Mesenchymal stem cell (in vitro differentiated cells and primary cell): ENCODE measurements around the gene PCGF1.
A peak's percentile ranks its signal among the peaks of the same experiment; 100 is the strongest.
"Not testable (repeated sequence)": the region's sequence is repeated elsewhere in the genome, so short reads cannot be mapped to it uniquely, and the experiment has no call there.

Experiments used
- DNase-seq: peaks from one replicate; pipeline ENCODE4 v3.0.0-alpha.2; 2013
- H2AFZ ChIP-seq: one replicate; pipeline ENCODE4 v1.6.1; 2013; ENCODE audit warnings: low read depth, mild to moderate bottlenecking, control low read depth, inconsistent platforms, low read length, moderate library complexity
- H2AK5ac ChIP-seq: 2 replicates; pipeline ENCODE4 v1.6.1; 2013; ENCODE audit warnings: low read length, moderate library complexity, mild to moderate bottlenecking, inconsistent platforms; ENCODE audit not compliant: severe bottlenecking
- H2BK120ac ChIP-seq: one replicate; pipeline ENCODE4 v1.6.1; 2013; ENCODE audit warnings: low read depth, mild to moderate bottlenecking, inconsistent platforms, low read length, moderate library complexity
- H2BK12ac ChIP-seq, 2 experiments: one replicate each; pipeline ENCODE4 v1.6.1; 2013; ENCODE audit warnings: inconsistent platforms in 2 of 2, low read length in 2 of 2, mild to moderate bottlenecking in 2 of 2, moderate library complexity in 2 of 2, control low read depth in 1 of 2
- H2BK15ac ChIP-seq: one replicate; pipeline ENCODE4 v1.6.1; 2013; ENCODE audit warnings: mild to moderate bottlenecking, low read depth, inconsistent platforms; ENCODE audit not compliant: poor library complexity, severe bottlenecking
- H2BK5ac ChIP-seq: 2 replicates; pipeline ENCODE4 v1.6.1; 2013; ENCODE audit warnings: low read depth, mild to moderate bottlenecking, low read length, control low read depth, inconsistent platforms; ENCODE audit not compliant: poor library complexity, severe bottlenecking
- H3K14ac ChIP-seq, 2 experiments: one replicate each; pipeline ENCODE4 v1.6.1; 2013; ENCODE audit warnings: inconsistent platforms in 2 of 2, low read length in 2 of 2, control low read depth in 1 of 2, mild to moderate bottlenecking in 1 of 2, moderate library complexity in 1 of 2
- H3K18ac ChIP-seq, 2 experiments: one replicate each; pipeline ENCODE4 v1.6.1; 2013; ENCODE audit warnings: inconsistent platforms in 2 of 2, low read length in 2 of 2, control low read depth in 1 of 2, low read depth in 1 of 2, mild to moderate bottlenecking in 1 of 2
- H3K23ac ChIP-seq, 2 experiments: one replicate each; pipeline ENCODE4 v1.6.1; 2013; ENCODE audit warnings: inconsistent platforms in 2 of 2, low read length in 2 of 2, mild to moderate bottlenecking in 2 of 2, moderate library complexity in 2 of 2, control low read depth in 1 of 2
- H3K27ac ChIP-seq: 2 replicates; pipeline ENCODE4 v1.5.1; 2013; ENCODE audit warnings: mild to moderate bottlenecking, moderate library complexity, low read length, control low read depth, inconsistent platforms; ENCODE audit not compliant: poor library complexity, severe bottlenecking
- H3K27me3 ChIP-seq, 2 experiments: 2 replicates each; pipeline versions ENCODE4 v1.6.1 to v1.7.0; 2013; ENCODE audit warnings: low read length in 2 of 2, mild to moderate bottlenecking in 2 of 2, moderate library complexity in 2 of 2, control low read depth in 1 of 2, inconsistent platforms in 1 of 2; ENCODE audit not compliant: control insufficient read depth in 1 of 2, insufficient read depth in 1 of 2
- H3K36me3 ChIP-seq, 2 experiments: 2 replicates each; pipeline versions ENCODE4 v1.6.1 to v1.7.0; 2013; ENCODE audit warnings: low read length in 2 of 2, control low read depth in 1 of 2, inconsistent platforms in 1 of 2, low read depth in 1 of 2, mild to moderate bottlenecking in 1 of 2; ENCODE audit not compliant: insufficient read depth in 2 of 2, control insufficient read depth in 1 of 2
- H3K4ac ChIP-seq, 2 experiments: one replicate each; pipeline ENCODE4 v1.6.1; 2013; ENCODE audit warnings: inconsistent platforms in 2 of 2, low read length in 2 of 2, mild to moderate bottlenecking in 2 of 2, moderate library complexity in 2 of 2, control low read depth in 1 of 2, low read depth in 1 of 2
- H3K4me1 ChIP-seq: 2 replicates; pipeline ENCODE4 v1.6.1; 2013; ENCODE audit warnings: low read depth, low read length, control low read depth; ENCODE audit not compliant: control insufficient read depth, insufficient read depth
- H3K4me2 ChIP-seq: 2 replicates; pipeline ENCODE4 v1.6.1; 2013; ENCODE audit warnings: low read length, mild to moderate bottlenecking, inconsistent platforms; ENCODE audit not compliant: poor library complexity, severe bottlenecking
- H3K4me3 ChIP-seq, 2 experiments: 2 replicates each; pipeline versions ENCODE4 v1.5.1 to v1.7.0; 2013; ENCODE audit warnings: low read length in 2 of 2, mild to moderate bottlenecking in 2 of 2, control low read depth in 1 of 2, low read depth in 1 of 2; ENCODE audit not compliant: insufficient read depth in 1 of 2
- H3K79me1 ChIP-seq: replicated peaks from 2 replicates; pipeline ENCODE4 v1.6.1; 2013; ENCODE audit warnings: mild to moderate bottlenecking, control low read depth, low read length, inconsistent platforms; ENCODE audit not compliant: poor library complexity, severe bottlenecking
- H3K9ac ChIP-seq: 2 replicates; pipeline ENCODE4 v1.7.0; 2013; ENCODE audit warnings: mild to moderate bottlenecking, low read length, moderate library complexity
- H3K9me3 ChIP-seq: 2 replicates; pipeline ENCODE4 v1.7.0; 2013; ENCODE audit warnings: mild to moderate bottlenecking, low read length; ENCODE audit not compliant: control insufficient read depth
- H4K8ac ChIP-seq: one replicate; pipeline ENCODE4 v1.6.1; 2013; ENCODE audit warnings: inconsistent platforms, mild to moderate bottlenecking, low read length, moderate library complexity
- H4K91ac ChIP-seq: one replicate; pipeline ENCODE4 v1.6.1; 2013; ENCODE audit warnings: mild to moderate bottlenecking, low read length, inconsistent platforms
- WGBS: methylation state at CpG from one replicate; pipeline ENCODE4 v1.1.7; 2013; ENCODE audit warnings: mixed read lengths; 5-methylcytosine and 5-hydroxymethylcytosine counted together

PCGF1 gene

GRCh38 chr2:74462054-74462785 is 45.3 kb downstream of the PCGF1 start:
- Histone ChIP-seq H3K4ac (no peak overlapping the region), H2AK5ac (no peak overlapping the region), H4K8ac (no peak overlapping the region), H3K4me2 (no peak overlapping the region), H2BK5ac (no peak overlapping the region), H3K36me3 (peaks cover 27 to 28% of the 10 kb centered on the region in 2 experiments), H3K14ac (no peak overlapping the region), H2BK12ac (peak overlapping the region in 1 of 2 experiments; percentile 3), H3K4me1 (peaks cover 8% of the 10 kb centered on the region), H3K9ac (no peak overlapping the region), H3K27me3 (no peaks in the 10 kb centered on the region), H2AFZ (no peak overlapping the region), H3K9me3 (no peaks in the 10 kb centered on the region), H2BK15ac (no peak overlapping the region), H3K79me1 (peaks cover 33% of the 10 kb centered on the region), H3K4me3 (no peak overlapping the region), H3K18ac (no peak overlapping the region), H3K23ac (no peak overlapping the region), H2BK120ac (no peak overlapping the region), H3K27ac (no peak overlapping the region), H4K91ac (no peak overlapping the region)
- no peak for DNase-seq
- 98% methylated on average over 19 of the region's 20 CpGs for WGBS

DNA sequence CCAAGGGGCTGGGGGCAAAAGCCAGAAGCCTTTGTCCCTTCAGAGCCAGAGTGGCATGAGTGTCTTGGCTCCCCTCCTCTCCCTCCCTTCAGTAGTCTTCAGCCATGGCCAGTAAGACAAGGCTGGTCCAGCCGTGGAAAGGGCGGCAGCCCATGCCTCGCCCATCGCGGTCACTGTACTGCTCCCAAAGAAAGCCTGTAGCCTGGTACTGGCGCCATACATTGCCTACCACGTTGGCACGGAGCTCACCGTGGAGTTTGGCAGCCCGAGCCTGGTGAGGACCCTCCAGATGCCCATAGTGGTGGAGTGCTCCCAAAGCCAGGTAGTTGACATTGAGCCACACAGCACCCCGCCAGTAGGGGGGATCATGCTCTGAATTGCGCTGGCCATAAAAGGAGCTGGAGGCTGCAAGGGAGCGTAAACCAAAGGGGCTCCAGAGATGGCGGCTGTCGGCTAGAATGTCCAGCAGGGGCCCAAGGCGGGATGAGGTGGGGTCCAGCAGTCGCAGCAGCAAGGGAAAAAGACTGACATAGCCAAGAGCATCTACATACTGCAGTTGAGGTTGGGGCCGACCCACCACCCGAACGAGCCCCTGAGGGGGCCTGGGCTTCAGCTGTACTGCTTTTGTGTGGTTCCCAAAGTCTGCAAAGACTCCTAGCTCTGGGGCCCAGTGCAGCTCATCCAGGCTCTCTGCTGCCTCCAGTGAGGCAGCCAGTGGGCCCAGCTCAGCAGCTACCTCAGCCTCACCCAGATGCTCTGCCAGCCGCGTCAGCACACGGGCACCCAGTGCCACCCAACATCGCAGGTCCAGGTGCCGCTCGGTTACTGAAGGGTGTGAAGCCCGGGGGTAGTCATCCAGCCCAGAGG is 46.1 kb downstream of the PCGF1 start:
- Histone ChIP-seq H4K8ac (no peak overlapping the region), H3K27me3 (no peaks in the 10 kb centered on the region), H2BK15ac (no peak overlapping the region), H3K4ac (no peak overlapping the region), H4K91ac (no peak overlapping the region), H3K18ac (no peak overlapping the region), H3K79me1 (peaks cover 33% of the 10 kb centered on the region), H2AFZ (no peak overlapping the region), H3K27ac (no peak overlapping the region), H2BK5ac (no peak overlapping the region), H3K4me3 (peak overlapping the region in 1 of 2 experiments; percentile 6), H3K23ac (no peak overlapping the region), H3K4me1 (peaks cover 8% of the 10 kb centered on the region), H2AK5ac (no peak overlapping the region), H2BK120ac (no peak overlapping the region), H3K9me3 (no peaks in the 10 kb centered on the region), H2BK12ac (no peak overlapping the region), H3K9ac (no peak overlapping the region), H3K14ac (no peak overlapping the region), H3K36me3 (peaks cover 27 to 31% of the 10 kb centered on the region in 2 experiments), H3K4me2 (no peak overlapping the region)
- 97% methylated on average over 27 of the region's 27 CpGs for WGBS
- DNase-seq: no peak

DNA sequence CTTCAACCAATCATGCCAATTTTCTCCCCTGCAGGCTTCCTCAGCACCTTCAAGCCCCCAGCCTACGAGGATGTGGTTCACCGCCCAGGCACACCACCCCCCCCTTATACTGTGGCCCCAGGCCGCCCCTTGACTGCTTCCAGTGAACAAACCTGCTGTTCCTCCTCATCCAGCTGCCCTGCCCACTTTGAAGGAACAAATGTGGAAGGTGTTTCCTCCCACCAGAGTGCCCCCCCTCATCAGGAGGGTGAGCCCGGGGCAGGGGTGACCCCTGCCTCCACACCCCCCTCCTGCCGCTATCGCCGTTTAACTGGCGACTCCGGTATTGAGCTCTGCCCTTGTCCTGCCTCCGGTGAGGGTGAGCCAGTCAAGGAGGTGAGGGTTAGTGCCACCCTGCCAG is 47.3 kb downstream of the PCGF1 start:
- Histone ChIP-seq H3K4ac (peak overlapping the region in 1 of 2 experiments; percentile 9), H3K4me1 (peaks cover 13% of the 10 kb centered on the region), H3K36me3 (peaks cover 27 to 36% of the 10 kb centered on the region in 2 experiments), H3K79me1 (peaks cover 43% of the 10 kb centered on the region)
- not testable (repeated sequence) for H3K14ac ChIP-seq, H3K9me3 ChIP-seq, H2BK120ac ChIP-seq, H2BK5ac ChIP-seq, H3K23ac ChIP-seq, H2BK15ac ChIP-seq, H3K27ac ChIP-seq, H2AK5ac ChIP-seq, H3K4me3 ChIP-seq, H2BK12ac ChIP-seq, H4K8ac ChIP-seq, H2AFZ ChIP-seq, H3K27me3 ChIP-seq, DNase-seq, H3K4me2 ChIP-seq, H4K91ac ChIP-seq, H3K18ac ChIP-seq, H3K9ac ChIP-seq
- 95% methylated on average over 10 of the region's 10 CpGs for WGBS

GRCh38 chr2:74459503-74460118 is 47.9 kb downstream of the PCGF1 start:
- not testable (repeated sequence) for H3K4ac ChIP-seq, H2BK12ac ChIP-seq, H3K14ac ChIP-seq, H3K18ac ChIP-seq, H2AK5ac ChIP-seq, H3K9me3 ChIP-seq, DNase-seq, H4K8ac ChIP-seq, H3K27ac ChIP-seq, H3K23ac ChIP-seq, H2BK120ac ChIP-seq, H4K91ac ChIP-seq, H2BK15ac ChIP-seq, H2BK5ac ChIP-seq, H3K27me3 ChIP-seq, H2AFZ ChIP-seq
- peaks cover 43% of the 10 kb centered on the region for H3K79me1 ChIP-seq
- peaks cover 13% of the 10 kb centered on the region for H3K4me1 ChIP-seq
- H3K4me3 ChIP-seq: peak overlapping the region in 1 of 2 experiments; percentile 99
- H3K4me2 ChIP-seq: peak overlapping the region; percentile 24
- peak overlapping the region; percentile 96 for H3K9ac ChIP-seq
- peaks cover 27 to 36% of the 10 kb centered on the region in 2 experiments for H3K36me3 ChIP-seq
- 90% methylated on average over 13 of the region's 13 CpGs for WGBS
